ENCODE data around the gene MTX3.

Gene MTX3

GRCh38 chr5:79990598-79991507 lies at the start of gene MTX3 (continued):
- no peak for TF ChIP-seq PRDM2 (tag by site-specific recombination; IDR thresholded peaks at IDR 0.05; ENCODE audit: borderline replicate concordance)
- no peak for TF ChIP-seq MYNN (tag by site-specific recombination; IDR thresholded peaks at IDR 0.05; ENCODE audit: borderline replicate concordance)
- TF ChIP-seq ZNF530 (tag by site-specific recombination; IDR thresholded peaks at IDR 0.05; ENCODE audit: low read depth), result no peak
- no peak for TF ChIP-seq ZNF664 (tag by site-specific recombination; IDR thresholded peaks at IDR 0.05)
- no peak; the same call in 1 of the 2 replicates for TF ChIP-seq ZNF768 (tag by site-specific recombination; IDR thresholded peaks at IDR 0.05)
- no peak for TF ChIP-seq ZNF433 (tag by site-specific recombination; IDR thresholded peaks at IDR 0.05; ENCODE audit: low read depth)
- TF ChIP-seq YY2 (tag by site-specific recombination; IDR thresholded peaks at IDR 0.05), result peak; percentile 95
- TF ChIP-seq PBX3 (CRISPR knock-in tag; IDR thresholded peaks at IDR 0.05), result no peak
- no peak for TF ChIP-seq ZNF214 (tag by site-specific recombination; IDR thresholded peaks at IDR 0.05; ENCODE audit: borderline replicate concordance)
- no peak for TF ChIP-seq HIC1 (tag by site-specific recombination; IDR thresholded peaks at IDR 0.05)
- TF ChIP-seq ZFP37 (tag by site-specific recombination; IDR thresholded peaks at IDR 0.05), result 0 out of 2 replicates have a peak, but pooled peaks have one; percentile 30
- TF ChIP-seq ZNF423 (tag by site-specific recombination; IDR thresholded peaks at IDR 0.05), result peak; percentile 57; the same call in 1 of the 2 replicates
- TF ChIP-seq HOXC10 (CRISPR knock-in tag; IDR thresholded peaks at IDR 0.05), result no peak
- TF ChIP-seq SP3 (tag by site-specific recombination; IDR thresholded peaks at IDR 0.05), result peak; percentile 69
- TF ChIP-seq ZNF302 (tag by site-specific recombination; IDR thresholded peaks at IDR 0.05; ENCODE audit: low read depth), result no peak
- no peak for TF ChIP-seq ZNF221 (tag by site-specific recombination; IDR thresholded peaks at IDR 0.05; ENCODE audit: borderline replicate concordance)
- TF ChIP-seq ZNF391 (tag by site-specific recombination; IDR thresholded peaks at IDR 0.05; ENCODE audit: borderline replicate concordance, low read depth), result no peak
- 0 out of 2 replicates have a peak, but pooled peaks have one; percentile 54 for TF ChIP-seq KLF17 (tag by site-specific recombination; IDR thresholded peaks at IDR 0.05)
- no peak for TF ChIP-seq ZNF449 (tag by site-specific recombination; IDR thresholded peaks at IDR 0.05)
- no peak for TF ChIP-seq ZNF266 (tag by site-specific recombination; IDR thresholded peaks at IDR 0.05; ENCODE audit: low read depth)
- TF ChIP-seq ZNF248 (tag by site-specific recombination; IDR thresholded peaks at IDR 0.05), result no peak
- TF ChIP-seq INSM2 (tag by site-specific recombination; IDR thresholded peaks at IDR 0.05), result no peak
- TF ChIP-seq ZBTB21 (tag by site-specific recombination; IDR thresholded peaks at IDR 0.05), result no peak
- TF ChIP-seq FEZF1 (tag by site-specific recombination; IDR thresholded peaks at IDR 0.05), result no peak
